Panc1 (cell line): ENCODE data around the gene SVBP.

Source experiments
- POLR2AphosphoS5 ChIP-seq: IDR thresholded peaks from 2 replicates; pipeline ENCODE4 v1.6.1; 2012; ENCODE audit warnings: mild to moderate bottlenecking, low read depth, low read length, moderate library complexity
- SIN3A ChIP-seq: IDR thresholded peaks from 2 replicates; pipeline ENCODE4 v1.6.1; 2012; ENCODE audit warnings: low read depth, mild to moderate bottlenecking, low read length, moderate library complexity, borderline replicate concordance; ENCODE audit not compliant: insufficient read depth
- TCF7L2 ChIP-seq: IDR thresholded peaks from 2 replicates; pipeline ENCODE4 v1.6.1; 2011; ENCODE audit warnings: mild to moderate bottlenecking, low read depth, low read length, inconsistent platforms
- TF ChIP-seq, protein P1 (sequence below): fragments of 450-650 bp; IDR thresholded peaks from 2 replicates; pipeline ENCODE4 v1.5.1; 2017; ENCODE audit warnings: mild to moderate bottlenecking

DNA sequence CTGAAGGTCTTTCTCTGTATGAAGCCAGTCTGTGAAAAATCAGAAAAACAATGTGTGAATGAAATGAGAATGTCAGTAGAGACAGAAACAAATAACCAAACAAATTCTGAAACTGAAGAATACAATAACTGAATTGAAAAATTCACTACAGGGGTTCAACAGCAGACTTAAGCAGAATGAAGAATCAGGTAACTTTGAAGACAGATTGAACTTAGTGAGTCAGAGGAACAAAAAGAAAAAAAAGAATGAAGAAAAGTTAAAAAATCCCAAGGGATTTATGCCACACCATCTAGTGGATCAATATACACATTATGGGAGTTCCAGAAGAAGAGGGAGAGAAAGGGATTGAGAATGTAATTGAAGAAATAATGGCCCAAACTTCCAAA is 43.8 kb upstream of the SVBP start:
- TF ChIP-seq, protein P1, sequence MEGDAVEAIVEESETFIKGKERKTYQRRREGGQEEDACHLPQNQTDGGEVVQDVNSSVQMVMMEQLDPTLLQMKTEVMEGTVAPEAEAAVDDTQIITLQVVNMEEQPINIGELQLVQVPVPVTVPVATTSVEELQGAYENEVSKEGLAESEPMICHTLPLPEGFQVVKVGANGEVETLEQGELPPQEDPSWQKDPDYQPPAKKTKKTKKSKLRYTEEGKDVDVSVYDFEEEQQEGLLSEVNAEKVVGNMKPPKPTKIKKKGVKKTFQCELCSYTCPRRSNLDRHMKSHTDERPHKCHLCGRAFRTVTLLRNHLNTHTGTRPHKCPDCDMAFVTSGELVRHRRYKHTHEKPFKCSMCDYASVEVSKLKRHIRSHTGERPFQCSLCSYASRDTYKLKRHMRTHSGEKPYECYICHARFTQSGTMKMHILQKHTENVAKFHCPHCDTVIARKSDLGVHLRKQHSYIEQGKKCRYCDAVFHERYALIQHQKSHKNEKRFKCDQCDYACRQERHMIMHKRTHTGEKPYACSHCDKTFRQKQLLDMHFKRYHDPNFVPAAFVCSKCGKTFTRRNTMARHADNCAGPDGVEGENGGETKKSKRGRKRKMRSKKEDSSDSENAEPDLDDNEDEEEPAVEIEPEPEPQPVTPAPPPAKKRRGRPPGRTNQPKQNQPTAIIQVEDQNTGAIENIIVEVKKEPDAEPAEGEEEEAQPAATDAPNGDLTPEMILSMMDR = no peak
- TF ChIP-seq POLR2AphosphoS5 (no peak), TCF7L2 (no peak), SIN3A (no peak)
